Activated T-cell treated with anti-CD3 and anti-CD28 coated beads, Interleukin-2, amount 50 U/mL, for 72 hours (primary cell): ENCODE data around the gene SNX21. TPM values are rescaled to one million over a fixed set of nuclear protein-coding genes. Genes with fewer than 3 reads are reported as not detected.

Experiments used
- ATAC-seq, 2 donors: fragments of 150-1000 bp; cut with Tn5 transposase; replicated peaks in 1 of 2; 2 replicates each; pipeline ENCODE4 v1.10.0; 2021; ENCODE audit warnings: moderate library complexity in 2 of 2, mild to moderate bottlenecking in 1 of 2
- DNase-seq, 2 donors: peaks; one replicate each; pipeline ENCODE4 v3.0.0; 2021 to 2022; ENCODE audit warnings: mixed read lengths in 1 of 2
- H3K27ac Mint-ChIP-seq: one replicate; pipeline ENCODE4 v1.8.0; 2022; ENCODE audit warnings: mild to moderate bottlenecking, moderate library complexity, mixed read lengths
- H3K27me3 Mint-ChIP-seq: one replicate; pipeline ENCODE4 v1.8.0; 2022; ENCODE audit warnings: low read depth, mixed read lengths
- H3K36me3 Mint-ChIP-seq, 2 donors: one replicate each; pipeline ENCODE4 v1.8.0; 2022; ENCODE audit warnings: mixed read lengths in 2 of 2, mild to moderate bottlenecking in 1 of 2; ENCODE audit not compliant: insufficient read depth in 2 of 2
- H3K4me1 Mint-ChIP-seq: one replicate; pipeline ENCODE4 v1.8.0; 2022; ENCODE audit warnings: low read depth, mixed read lengths
- H3K4me3 Mint-ChIP-seq, 2 donors: one replicate each; pipeline ENCODE4 v1.8.0; 2022; ENCODE audit warnings: mild to moderate bottlenecking in 2 of 2, mixed read lengths in 2 of 2, moderate library complexity in 2 of 2
- H3K9me3 Mint-ChIP-seq, 2 donors: one replicate each; pipeline ENCODE4 v1.8.0; 2022; ENCODE audit warnings: mixed read lengths in 2 of 2
- total RNA-seq, 2 donors: library from RNA; stranded (reverse); gene quantifications; one replicate each; pipeline ENCODE4 v1.2.3, GENCODE V29; 2022

SNX21 gene
- total RNA-seq, 2 donors from 2014 or later, result 1.8 to 2.4 TPM

DNA sequence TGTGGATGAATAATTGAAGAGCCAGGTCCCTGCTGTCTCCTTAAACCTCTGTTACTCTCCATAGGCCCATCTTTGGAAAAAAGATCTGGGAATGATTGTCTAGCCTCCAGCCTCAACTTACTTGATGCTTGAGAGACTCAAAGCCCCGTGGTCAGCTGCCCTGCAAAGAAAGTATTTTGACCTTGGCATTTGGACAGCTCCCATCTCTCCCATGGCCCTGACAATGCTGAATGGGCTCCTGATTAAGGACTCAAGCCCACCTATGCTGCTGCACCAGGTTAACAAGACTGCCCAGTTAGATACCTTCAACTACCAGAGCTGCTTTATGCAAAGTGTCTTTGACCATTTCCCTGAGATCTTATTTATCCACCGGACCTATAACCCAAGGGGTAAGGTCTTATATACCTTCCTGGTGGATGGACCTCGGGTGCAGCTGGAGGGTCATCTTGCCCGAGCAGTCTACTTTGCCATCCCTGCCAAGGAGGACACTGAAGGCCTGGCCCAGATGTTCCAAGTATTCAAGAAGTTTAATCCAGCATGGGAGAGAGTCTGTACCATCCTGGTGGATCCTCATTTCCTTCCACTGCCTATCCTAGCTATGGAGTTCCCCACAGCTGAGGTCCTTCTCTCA, 49.0 kb downstream of the SNX21 start:
- DNase-seq (no peak), ATAC-seq (no peak)
- no peaks in the 10 kb centered on the region for H3K27me3 Mint-ChIP-seq
- peak overlapping the region; percentile 61 to 77 for H3K4me3 Mint-ChIP-seq
- H3K9me3 Mint-ChIP-seq, result no peaks in the 10 kb centered on the region
- peak overlapping the region; percentile 80 for H3K27ac Mint-ChIP-seq
- peaks cover 49% of the 10 kb centered on the region for H3K4me1 Mint-ChIP-seq
- peaks cover 2 to 5% of the 10 kb centered on the region in 2 donors for H3K36me3 Mint-ChIP-seq

DNA sequence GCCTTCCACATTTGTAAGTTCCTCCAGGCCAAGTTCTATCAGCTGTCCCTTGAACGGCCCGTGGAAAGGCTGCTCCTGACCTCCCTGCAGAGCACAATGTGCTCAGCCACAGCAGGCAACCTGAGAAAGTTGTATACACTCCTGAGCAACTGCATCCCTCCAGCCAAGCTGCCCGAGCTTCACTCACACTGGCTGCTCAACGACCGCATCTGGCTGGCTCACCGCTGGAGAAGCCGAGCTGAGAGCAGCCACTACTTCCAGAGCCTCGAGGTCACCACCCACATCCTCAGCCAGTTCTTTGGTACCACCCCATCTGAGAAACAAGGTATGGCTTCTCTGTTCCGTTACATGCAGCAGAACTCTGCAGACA, 49.5 kb downstream of the SNX21 start:
- DNase-seq, result no peak
- H3K27ac Mint-ChIP-seq, result no peak overlapping the region

DNA sequence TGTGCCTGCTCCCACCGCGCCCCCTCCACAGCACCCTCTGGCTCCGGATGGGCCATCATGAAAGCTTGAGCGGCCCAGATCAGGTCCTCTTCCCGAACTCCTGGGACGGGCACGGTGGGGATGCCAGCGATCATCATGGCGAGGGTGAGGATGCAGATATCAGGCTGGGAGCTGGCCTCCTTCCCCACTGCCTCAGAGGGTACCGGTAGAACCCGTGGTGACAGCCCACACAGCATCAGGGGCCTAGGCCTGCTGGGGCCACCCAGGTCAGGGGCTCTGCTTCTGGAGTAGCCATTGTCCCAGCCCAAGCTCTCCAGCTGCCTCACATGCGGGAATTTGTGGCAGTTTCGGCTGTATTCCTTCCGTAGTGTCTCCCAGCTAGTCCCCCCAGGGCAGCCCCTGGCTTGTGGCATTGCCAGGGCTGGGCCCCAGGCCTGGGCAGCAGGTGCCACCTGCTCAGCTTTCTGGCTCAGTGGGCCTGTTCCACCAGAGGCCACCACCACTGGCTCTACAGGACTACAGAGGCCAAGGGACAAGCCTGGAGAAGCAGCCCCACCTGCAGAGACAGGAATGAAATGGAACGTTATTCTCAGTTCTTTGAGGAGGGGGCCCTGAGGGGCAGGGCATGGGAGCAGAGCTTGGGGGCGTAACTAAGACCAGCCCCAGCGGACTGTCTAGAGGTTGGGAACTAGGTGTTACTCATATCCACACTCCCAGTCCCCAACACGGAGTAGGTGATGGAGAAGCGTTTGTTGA, 53.2 kb downstream of the SNX21 start:
- peak overlapping the region in 1 of 2 donors; percentile 31 for H3K4me3 Mint-ChIP-seq
- ATAC-seq (no peak), DNase-seq (no peak)
- no peaks in the 10 kb centered on the region for H3K27me3 Mint-ChIP-seq
- H3K27ac Mint-ChIP-seq, result no peak overlapping the region
- no peaks in the 10 kb centered on the region for H3K9me3 Mint-ChIP-seq
- peaks cover 2 to 3% of the 10 kb centered on the region in 2 donors for H3K36me3 Mint-ChIP-seq
- peaks cover 49% of the 10 kb centered on the region for H3K4me1 Mint-ChIP-seq

More for the DNA sequence above, 49.5 kb downstream of the SNX21 start:
- H3K9me3 Mint-ChIP-seq, result no peaks in the 10 kb centered on the region
- peak overlapping the region in 1 of 2 donors; percentile 36 for H3K4me3 Mint-ChIP-seq
- H3K27me3 Mint-ChIP-seq, result no peaks in the 10 kb centered on the region
- H3K4me1 Mint-ChIP-seq, result peaks cover 49% of the 10 kb centered on the region
- H3K36me3 Mint-ChIP-seq, result peaks cover 2 to 5% of the 10 kb centered on the region in 2 donors
- ATAC-seq, result no peak

- H3K4me1 Mint-ChIP-seq, result peaks cover 49% of the 10 kb centered on the region
- H3K9me3 Mint-ChIP-seq, result no peaks in the 10 kb centered on the region
- no peak within 1 kb of the TSS for H3K27ac Mint-ChIP-seq
- H3K27me3 Mint-ChIP-seq, result no peaks in the 10 kb centered on the region
- DNase-seq (no peak), ATAC-seq (no peak)
- H3K36me3 Mint-ChIP-seq, result peaks cover 2 to 3% of the 10 kb centered on the region in 2 donors
- H3K4me3 Mint-ChIP-seq, result peak within 1 kb of the TSS in 1 of 2 donors; percentile 31
These were observed 53.7 kb downstream of the SNX21 start, which contains the start of gene SPATA25 for GRCh38 chr20:45887346-45887715. TSS of gene SPATA25 (minus strand) at chr20:45887622. CDS start at chr20:45887590, 32 bp downstream.

- ATAC-seq (no peak), DNase-seq (no peak)
- H3K27me3 Mint-ChIP-seq, result no peaks in the 10 kb centered on the region
- H3K27ac Mint-ChIP-seq, result no peak overlapping the region
- peaks cover 42% of the 10 kb centered on the region for H3K4me1 Mint-ChIP-seq
- no peak overlapping the region for H3K4me3 Mint-ChIP-seq
- H3K9me3 Mint-ChIP-seq, result no peaks in the 10 kb centered on the region
- H3K36me3 Mint-ChIP-seq, result peaks cover 0 to 3% of the 10 kb centered on the region in 2 donors
These were observed 55.1 kb downstream of the SNX21 start for GRCh38 chr20:45888681-45889080.

GRCh38 chr20:45890077-45890984, 56.7 kb downstream of the SNX21 start:
- Mint-ChIP-seq H3K9me3 (no peaks in the 10 kb centered on the region), H3K27ac (peak overlapping the region; percentile 82), H3K4me3 (peak overlapping the region; percentile 94), H3K36me3 (peaks cover 0 to 2% of the 10 kb centered on the region in 2 donors), H3K27me3 (no peaks in the 10 kb centered on the region), H3K4me1 (peaks cover 29% of the 10 kb centered on the region)
- ATAC-seq, result peak; percentile 53 to 63
- peak; percentile 66 to 67 for DNase-seq

- Mint-ChIP-seq H3K27ac (peak within 1 kb of the TSS; percentile 82), H3K27me3 (no peaks in the 10 kb centered on the region), H3K4me3 (peak within 1 kb of the TSS; percentile 94), H3K36me3 (peaks cover 0 to 2% of the 10 kb centered on the region in 2 donors), H3K4me1 (peaks cover 22% of the 10 kb centered on the region), H3K9me3 (no peaks in the 10 kb centered on the region)
- peak; percentile 84 for ATAC-seq
- peak; percentile 87 to 92 for DNase-seq
These were observed 57.7 kb downstream of the SNX21 start, which contains the start of the genes CTSA and NEURL2 for GRCh38 chr20:45890985-45891983. TSS of gene CTSA (plus strand) at chr20:45891335. CDS start at chr20:45891569, 234 bp downstream. TSS of gene NEURL2 (minus strand) at chr20:45891208. CDS start at chr20:45890991, 217 bp downstream.

DNA sequence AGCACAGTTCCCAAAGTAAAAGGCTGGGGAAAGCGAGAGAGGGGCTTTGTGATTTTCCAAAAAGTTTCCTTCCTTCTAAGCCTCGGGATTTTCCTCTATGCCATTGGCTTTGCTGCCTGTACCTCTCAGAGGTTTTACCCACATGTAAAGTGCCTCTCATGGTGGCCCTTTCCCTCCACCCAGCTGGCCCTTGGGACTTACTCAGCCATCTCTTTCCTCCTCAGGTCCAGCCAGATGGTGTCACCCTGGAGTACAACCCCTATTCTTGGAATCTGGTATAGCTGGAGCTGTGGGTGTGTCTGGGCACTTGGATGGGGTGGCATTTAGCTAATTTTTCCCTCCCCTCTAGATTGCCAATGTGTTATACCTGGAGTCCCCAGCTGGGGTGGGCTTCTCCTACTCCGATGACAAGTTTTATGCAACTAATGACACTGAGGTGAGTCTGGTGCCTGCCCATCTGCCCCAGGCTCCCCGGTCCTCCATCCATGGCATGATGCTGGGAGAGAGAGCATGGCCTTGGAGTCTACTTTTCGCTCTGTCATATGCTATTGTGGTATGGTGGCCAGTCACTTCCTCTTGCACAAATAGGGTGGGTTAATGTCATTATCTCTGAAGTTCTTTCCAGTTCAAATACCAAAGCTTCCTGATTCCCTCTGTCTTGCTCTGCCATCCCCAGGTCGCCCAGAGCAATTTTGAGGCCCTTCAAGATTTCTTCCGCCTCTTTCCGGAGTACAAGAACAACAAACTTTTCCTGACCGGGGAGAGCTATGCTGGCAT, 58.6 kb downstream of the SNX21 start:
- Mint-ChIP-seq H3K9me3 (no peaks in the 10 kb centered on the region), H3K27ac (peak overlapping the region; percentile 30), H3K4me1 (peaks cover 22% of the 10 kb centered on the region), H3K36me3 (peaks cover 0 to 2% of the 10 kb centered on the region in 2 donors), H3K27me3 (no peaks in the 10 kb centered on the region), H3K4me3 (peak overlapping the region; percentile 94)
- ATAC-seq (no peak), DNase-seq (no peak)

Other genes starting within 250 kb of the SNX21 start
- not detected for gene WFDC10A, start 204.1 kb upstream of the SNX21 start, total RNA-seq
- not detected for gene WFDC9, start 202.5 kb upstream of the SNX21 start, total RNA-seq
- gene WFDC11, start 163.6 kb upstream of the SNX21 start, total RNA-seq, result not detected
- gene WFDC13, start 131.8 kb upstream of the SNX21 start, total RNA-seq, result not detected
- gene WFDC10B, start 128.8 kb upstream of the SNX21 start, total RNA-seq, result not detected
- not detected for gene SPINT4, start 111.5 kb upstream of the SNX21 start, total RNA-seq
- under 1 TPM in 1 of 2 donors, not detected in 1; 0.67 TPM for gene WFDC3, start 41.9 kb upstream of the SNX21 start, total RNA-seq
- gene DNTTIP1, start 41.8 kb upstream of the SNX21 start, total RNA-seq, result 10 to 100 TPM; 35.0 to 36.3 TPM
- 100 to 1,000 TPM; 171 to 197 TPM for gene UBE2C, start 21.2 kb upstream of the SNX21 start, total RNA-seq
- under 1 TPM in 1 of 2 donors, not detected in 1; 0.49 TPM for gene TNNC2, start 6.5 kb upstream of the SNX21 start, total RNA-seq
- 10 to 100 TPM; 27.9 to 34.3 TPM for gene ACOT8, start 23.6 kb downstream of the SNX21 start, total RNA-seq
- 1 to 10 TPM; 6.5 to 6.7 TPM for gene ZSWIM3, start 23.8 kb downstream of the SNX21 start, total RNA-seq
- 10 to 100 TPM; 11.4 to 13.9 TPM for gene ZSWIM1, start 47.4 kb downstream of the SNX21 start, total RNA-seq
- gene SPATA25, start 53.8 kb downstream of the SNX21 start, total RNA-seq, result under 1 TPM; 0.46 to 0.90 TPM
- 1 to 10 TPM; 2.1 to 3.2 TPM for gene NEURL2, start 57.4 kb downstream of the SNX21 start, total RNA-seq
- gene CTSA, start 57.5 kb downstream of the SNX21 start, total RNA-seq, result 10 to 100 TPM; 37.0 to 59.1 TPM
- 10 to 100 TPM in 1 of 2 donors, 1 to 10 TPM in 1; 8.9 to 18.0 TPM for gene PLTP, start 78.4 kb downstream of the SNX21 start, total RNA-seq
- 10 to 100 TPM; 38.7 to 42.0 TPM for gene PCIF1, start 100.9 kb downstream of the SNX21 start, total RNA-seq
- gene ZNF335, start 138.4 kb downstream of the SNX21 start, total RNA-seq, result 10 to 100 TPM; 28.4 to 29.8 TPM
- under 1 TPM in 1 of 2 donors, not detected in 1; 0.14 TPM for gene MMP9, start 175.1 kb downstream of the SNX21 start, total RNA-seq
- gene SLC12A5, start 195.4 kb downstream of the SNX21 start, total RNA-seq, result 1 to 10 TPM; 1.2 to 3.2 TPM